Upper lobe of right lung (tissue), 1 donor: ENCODE measurements around the gene LPIN3. TPM values are rescaled to one million over a fixed set of nuclear protein-coding genes. Genes with fewer than 3 reads are reported as not detected.

Experiments
- ATAC-seq: fragments of 200-7000 bp; cut with Tn5 transposase; one replicate; pipeline ENCODE4 v1.9.1; 2020; ENCODE audit warnings: mild to moderate bottlenecking, moderate library complexity
- DNase-seq: peaks from one replicate; pipeline ENCODE4 v3.0.0-alpha.2; 2020
- H3K27ac ChIP-seq: fragments of 200-600 bp; one replicate; pipeline ENCODE4 v1.8.0; 2022
- H3K27me3 ChIP-seq: fragments of 200-600 bp; one replicate; pipeline ENCODE4 v1.8.0; 2022; ENCODE audit warnings: mild to moderate bottlenecking
- H3K36me3 ChIP-seq: fragments of 200-600 bp; one replicate; pipeline ENCODE4 v1.8.0; 2022
- H3K4me1 ChIP-seq: fragments of 200-600 bp; one replicate; pipeline ENCODE4 v1.8.0; 2022
- H3K4me3 ChIP-seq: fragments of 200-600 bp; one replicate; pipeline ENCODE4 v1.8.0; 2022; ENCODE audit warnings: mild to moderate bottlenecking
- H3K9me3 ChIP-seq: fragments of 200-600 bp; one replicate; pipeline ENCODE4 v1.8.0; 2022
- CTCF ChIP-seq: fragments of 200-600 bp; IDR thresholded peaks from one replicate; pipeline ENCODE4 v1.8.0; 2022; ENCODE audit warnings: antibody characterized with exemption
- intact Hi-C: fragments of 100-400 bp; cut with DNase I; formaldehyde crosslinking; loops from one replicate; pipeline ENCODE4 v1.11.0; 2022
- total RNA-seq: library from RNA; stranded (reverse); fragmentation: NEBNext Ultra II Directional; extraction: Animal tissue kit (Norgen Biotek cat#: 25700); gene quantifications from one replicate; pipeline ENCODE4 v1.2.1, GENCODE V29; 2021
- donor health status: DM: no; HTN: yes; CAD: no; lungs with severe emphysema.

LPIN3 gene
- total RNA-seq, 1 donor from 2014 or later: 18.4 TPM

- TF ChIP-seq CTCF: no peak
- Histone ChIP-seq H3K9me3 (no peaks in the 10 kb centered on the region), H3K36me3 (no peaks in the 10 kb centered on the region), H3K4me1 (peaks cover 6% of the 10 kb centered on the region), H3K4me3 (no peak overlapping the region), H3K27me3 (peaks cover 25% of the 10 kb centered on the region), H3K27ac (no peak overlapping the region)
- intact Hi-C loops: no loop called here
- ATAC-seq (no peak), DNase-seq (no peak)
Observed at GRCh38 chr20:41361757-41362747, 21.4 kb downstream of the LPIN3 start.

GRCh38 chr20:41362748-41363140 is 22.1 kb downstream of the LPIN3 start:
- peaks cover 32% of the 10 kb centered on the region for H3K27me3 ChIP-seq
- H3K4me1 ChIP-seq: peaks cover 6% of the 10 kb centered on the region
- ATAC-seq (no peak), DNase-seq (no peak)
- no peak for TF ChIP-seq CTCF
- H3K36me3 ChIP-seq: no peaks in the 10 kb centered on the region
- H3K4me3 ChIP-seq: no peak overlapping the region
- no peaks in the 10 kb centered on the region for H3K9me3 ChIP-seq
- H3K27ac ChIP-seq: no peak overlapping the region
- intact Hi-C loops: no loop called here

- Histone ChIP-seq H3K27ac (no peak overlapping the region), H3K36me3 (no peaks in the 10 kb centered on the region), H3K27me3 (peaks cover 37% of the 10 kb centered on the region), H3K9me3 (no peaks in the 10 kb centered on the region), H3K4me3 (no peak overlapping the region), H3K4me1 (peaks cover 6% of the 10 kb centered on the region)
- no peak for DNase-seq
- TF ChIP-seq CTCF: no peak
- intact Hi-C loops: no loop called here
- no peak for ATAC-seq
Observed at GRCh38 chr20:41363601-41364000, 23.0 kb downstream of the LPIN3 start.

GRCh38 chr20:41364236-41364855 is 23.7 kb downstream of the LPIN3 start:
- Histone ChIP-seq H3K9me3 (no peaks in the 10 kb centered on the region), H3K27ac (no peak overlapping the region), H3K4me1 (peaks cover 6% of the 10 kb centered on the region), H3K27me3 (peaks cover 42% of the 10 kb centered on the region), H3K36me3 (no peaks in the 10 kb centered on the region), H3K4me3 (no peak overlapping the region)
- intact Hi-C loops: no loop called here
- ATAC-seq: no peak
- DNase-seq: no peak
- TF ChIP-seq CTCF: no peak

- intact Hi-C loops: no loop called here
- Histone ChIP-seq H3K27ac (no peak overlapping the region), H3K36me3 (no peaks in the 10 kb centered on the region), H3K4me1 (peaks cover 6% of the 10 kb centered on the region), H3K27me3 (peaks cover 42% of the 10 kb centered on the region), H3K9me3 (no peaks in the 10 kb centered on the region), H3K4me3 (no peak overlapping the region)
- no peak for TF ChIP-seq CTCF
- no peak for DNase-seq
- no peak for ATAC-seq
Observed at GRCh38 chr20:41364967-41365765, 24.5 kb downstream of the LPIN3 start.
